HG02571 (cell line): Measurements from ENCODE around the gene OR51G1.

Source experiments
- ATAC-seq: cut with Tn5 transposase; IDR thresholded peaks from one replicate; pipeline ENCODE4 v1.9.1; 2021; ENCODE audit warnings: mild to moderate bottlenecking, moderate library complexity; ENCODE audit not compliant: unreplicated experiment

OR51G1 gene

DNA sequence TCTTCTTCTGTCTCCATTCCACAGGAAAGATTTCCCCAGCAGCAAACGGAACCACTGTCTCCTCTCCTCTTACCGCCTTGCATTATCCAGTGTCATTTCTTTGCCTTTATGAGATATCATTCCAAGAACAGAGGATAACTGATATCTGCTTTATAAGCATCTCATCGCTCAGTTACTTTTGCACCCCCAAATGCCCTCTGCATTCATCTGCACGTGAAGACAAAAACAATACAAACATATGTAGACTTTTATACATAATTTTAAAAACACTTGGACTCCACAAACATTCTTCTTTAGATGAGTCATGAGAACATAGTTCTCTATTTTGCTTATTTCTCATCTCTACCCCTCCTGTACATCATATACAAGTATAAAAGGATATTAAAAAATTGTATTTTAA is 43.0 kb downstream of the OR51G1 start:
- ATAC-seq: no peak
